ENCODE data around the gene JARID2.

GRCh38 chr6:15484821-15485220 is 239.0 kb downstream of the JARID2 start:
- TF ChIP-seq CTCF (IDR thresholded peaks at IDR 0.05; ENCODE audit: insufficient read depth, low read depth, low read length) (no peak), EZH2 (IDR thresholded peaks at IDR 0.05; ENCODE audit: insufficient read depth, low read length) (no peak)
